IPS-18a (cell line): ENCODE data around the gene EEF1G.
A peak's percentile ranks its signal among the peaks of the same experiment; 100 is the strongest.

ENCODE experiments used
- H3K27ac ChIP-seq: one replicate; pipeline ENCODE4 v1.5.1; 2013; ENCODE audit warnings: low read length
- H3K27me3 ChIP-seq: one replicate; pipeline ENCODE4 v1.6.1; 2013; ENCODE audit warnings: mild to moderate bottlenecking, low read length; ENCODE audit not compliant: control insufficient read depth, insufficient read depth
- H3K36me3 ChIP-seq: one replicate; pipeline ENCODE4 v1.6.1; 2013; ENCODE audit warnings: low read depth, low read length; ENCODE audit not compliant: control insufficient read depth
- H3K4me1 ChIP-seq: one replicate; pipeline ENCODE4 v1.6.1; 2013; ENCODE audit warnings: low read depth, low read length; ENCODE audit not compliant: control insufficient read depth
- H3K4me3 ChIP-seq: one replicate; pipeline ENCODE4 v1.5.1; 2013; ENCODE audit warnings: low read length
- H3K9ac ChIP-seq: one replicate; pipeline ENCODE4 v1.6.1; 2013; ENCODE audit warnings: mild to moderate bottlenecking, low read length, moderate library complexity
- H3K9me3 ChIP-seq: one replicate; pipeline ENCODE4 v1.6.1; 2013; ENCODE audit warnings: low read depth, low read length; ENCODE audit not compliant: control insufficient read depth

Gene EEF1G

DNA sequence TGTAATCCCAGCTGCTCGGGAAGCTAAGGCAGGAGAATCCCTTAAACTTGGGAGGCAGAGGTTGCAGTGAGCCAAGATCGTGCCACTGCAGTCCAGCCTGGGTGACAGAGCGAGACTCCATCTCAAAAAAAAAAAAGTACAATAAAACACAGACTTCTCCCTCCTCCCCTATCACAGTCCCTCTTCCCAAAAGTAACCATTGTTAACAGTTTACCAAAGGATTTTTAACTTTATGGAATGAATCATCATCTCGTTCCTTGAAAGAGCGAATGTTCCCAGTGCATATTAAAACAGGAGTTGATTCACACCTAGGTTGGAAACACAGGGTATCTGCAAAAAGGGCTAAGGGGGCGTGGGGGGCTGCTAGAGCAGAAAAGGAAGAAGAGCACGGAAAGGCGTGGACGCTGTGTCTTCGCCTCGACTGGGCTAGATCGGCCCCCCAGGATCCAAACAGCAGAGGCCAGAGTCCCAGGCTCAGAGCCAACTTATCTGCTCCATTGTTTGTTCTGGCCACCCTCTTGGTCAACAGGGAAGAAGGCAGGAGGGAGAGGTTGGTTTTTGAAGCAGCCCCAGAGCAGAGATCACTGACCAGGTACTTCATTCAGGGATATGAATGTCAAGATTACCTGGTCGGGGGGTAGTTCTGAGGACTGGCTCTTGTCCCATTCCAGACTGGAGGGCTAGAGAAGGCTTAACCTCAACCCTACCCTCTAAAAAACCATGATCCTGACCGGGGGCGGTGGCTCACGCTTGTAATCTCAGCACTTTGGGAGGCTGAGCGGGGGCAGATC lies 25.0 kb downstream of the EEF1G start:
- Histone ChIP-seq H3K36me3 (no peaks in the 10 kb centered on the region), H3K9ac (no peak overlapping the region), H3K27ac (no peak overlapping the region), H3K4me1 (peaks cover 30% of the 10 kb centered on the region), H3K4me3 (no peak overlapping the region), H3K27me3 (peaks cover 72% of the 10 kb centered on the region), H3K9me3 (no peaks in the 10 kb centered on the region)

DNA sequence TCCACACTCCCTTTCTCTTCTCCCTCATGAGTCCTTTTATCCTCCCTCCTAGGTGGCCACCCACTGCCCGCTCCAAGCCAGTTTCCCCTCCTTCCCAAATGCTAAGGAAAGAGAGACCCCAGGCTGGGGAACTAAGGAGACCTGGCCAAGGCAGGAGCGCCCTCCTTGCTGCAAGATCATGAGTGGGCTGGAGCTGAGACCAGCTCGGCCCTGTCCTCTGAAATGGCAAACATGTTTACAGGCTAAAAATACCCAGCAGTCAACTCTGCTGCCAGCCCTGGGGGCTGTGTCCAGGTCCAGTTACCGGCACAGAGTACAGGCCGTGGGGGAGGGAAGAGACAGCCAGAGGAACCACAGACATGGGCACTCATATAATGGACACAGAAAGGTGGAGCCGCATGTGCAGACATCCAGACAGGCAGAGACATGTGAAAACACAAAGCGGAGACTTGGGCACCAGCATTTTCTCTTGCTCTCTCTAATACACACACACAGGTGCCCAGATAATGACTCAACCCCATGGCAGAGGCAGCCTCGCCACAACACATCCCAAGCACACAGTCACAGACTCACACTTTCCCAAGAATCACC lies 25.9 kb downstream of the EEF1G start:
- H3K9ac ChIP-seq, result no peak overlapping the region
- no peaks in the 10 kb centered on the region for H3K36me3 ChIP-seq
- H3K27me3 ChIP-seq, result peaks cover 81% of the 10 kb centered on the region
- H3K4me3 ChIP-seq, result peak overlapping the region; percentile 70
- H3K9me3 ChIP-seq, result no peaks in the 10 kb centered on the region
- H3K27ac ChIP-seq, result no peak overlapping the region
- H3K4me1 ChIP-seq, result peaks cover 21% of the 10 kb centered on the region

DNA sequence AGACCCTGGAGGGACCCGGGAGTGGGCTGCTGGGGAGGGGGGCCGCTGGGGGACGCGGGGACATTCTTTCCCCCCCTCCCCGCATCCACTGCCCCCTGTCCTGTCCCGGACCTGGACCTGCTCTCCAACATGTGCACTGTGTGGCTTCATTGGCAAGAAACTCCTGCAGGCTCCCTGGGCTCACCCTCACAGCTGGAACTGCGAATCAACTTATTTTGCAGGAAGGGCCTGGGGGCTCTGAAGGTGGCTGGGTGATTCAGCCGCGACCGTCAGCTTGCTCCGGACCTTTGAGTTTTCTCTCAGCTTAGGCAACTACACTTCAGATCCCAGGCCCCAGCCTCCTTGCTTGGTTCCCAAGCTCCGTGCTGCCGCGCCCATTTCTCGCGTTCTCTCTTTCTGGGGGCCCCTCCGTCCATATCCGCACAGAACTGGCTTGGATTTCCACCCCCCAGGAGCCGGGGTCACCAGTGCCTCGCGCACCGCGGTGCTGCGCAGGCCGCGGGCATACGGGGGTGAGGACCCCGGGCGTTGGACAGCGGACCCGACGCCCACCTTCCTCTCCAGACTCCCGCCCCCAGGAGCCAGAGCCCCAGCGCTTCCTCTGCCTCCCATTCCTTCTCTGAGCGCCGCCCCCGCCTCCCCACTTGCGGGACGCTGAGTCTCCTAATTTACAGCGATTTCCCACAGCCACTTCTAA lies 26.6 kb downstream of the EEF1G start:
- no peaks in the 10 kb centered on the region for H3K9me3 ChIP-seq
- H3K4me3 ChIP-seq, result peak overlapping the region; percentile 70
- H3K27me3 ChIP-seq, result peaks cover 85% of the 10 kb centered on the region
- peaks cover 17% of the 10 kb centered on the region for H3K4me1 ChIP-seq
- no peak overlapping the region for H3K27ac ChIP-seq
- no peaks in the 10 kb centered on the region for H3K36me3 ChIP-seq
- H3K9ac ChIP-seq, result no peak overlapping the region

DNA sequence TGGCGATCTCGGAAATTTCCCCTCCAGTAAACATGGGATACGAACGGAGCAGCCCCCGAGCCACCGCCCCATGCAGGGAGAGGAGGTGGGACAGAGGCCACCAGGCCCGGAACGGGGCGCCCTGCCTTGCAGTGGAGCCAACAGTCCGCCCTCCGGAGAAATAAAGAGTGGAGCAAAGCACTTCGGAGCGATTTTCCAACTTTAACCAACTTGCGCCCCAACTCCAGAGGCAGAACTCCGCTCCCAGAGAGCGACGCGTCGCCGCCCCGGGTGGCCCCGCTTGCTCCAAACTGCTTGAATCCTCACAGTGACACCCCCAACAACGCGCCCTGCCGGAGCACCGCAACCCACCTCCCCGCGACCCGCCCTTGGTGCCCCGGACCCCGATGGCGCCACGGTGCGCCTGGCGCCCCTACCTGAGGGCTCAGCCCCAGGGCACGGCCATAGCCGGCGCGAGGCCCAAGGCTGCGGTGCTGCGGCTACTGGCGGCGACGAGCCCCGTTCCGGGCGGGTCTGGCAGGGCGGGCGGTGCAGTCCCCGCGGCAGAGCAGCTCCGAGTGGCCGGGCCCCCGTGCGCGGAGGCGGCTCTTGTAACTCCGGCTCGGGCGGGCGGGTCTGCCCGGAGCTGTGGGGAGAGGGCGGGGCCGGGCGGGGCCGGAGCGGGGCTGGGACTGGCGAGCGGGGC lies 27.3 kb downstream of the EEF1G start, which contains the start of gene AHNAK:
Gene AHNAK (minus strand): TSS at position 563 of the 685 bp plus-strand sequence. CDS start 10,708 bp downstream, outside the sequence.
- H3K27me3 ChIP-seq, result peaks cover 85% of the 10 kb centered on the region
- peak within 1 kb of the TSS; percentile 70 for H3K4me3 ChIP-seq
- H3K27ac ChIP-seq, result no peak within 1 kb of the TSS
- H3K9me3 ChIP-seq, result no peaks in the 10 kb centered on the region
- no peaks in the 10 kb centered on the region for H3K36me3 ChIP-seq
- peak within 1 kb of the TSS; percentile 30 for H3K9ac ChIP-seq
- H3K4me1 ChIP-seq, result peaks cover 11% of the 10 kb centered on the region

DNA sequence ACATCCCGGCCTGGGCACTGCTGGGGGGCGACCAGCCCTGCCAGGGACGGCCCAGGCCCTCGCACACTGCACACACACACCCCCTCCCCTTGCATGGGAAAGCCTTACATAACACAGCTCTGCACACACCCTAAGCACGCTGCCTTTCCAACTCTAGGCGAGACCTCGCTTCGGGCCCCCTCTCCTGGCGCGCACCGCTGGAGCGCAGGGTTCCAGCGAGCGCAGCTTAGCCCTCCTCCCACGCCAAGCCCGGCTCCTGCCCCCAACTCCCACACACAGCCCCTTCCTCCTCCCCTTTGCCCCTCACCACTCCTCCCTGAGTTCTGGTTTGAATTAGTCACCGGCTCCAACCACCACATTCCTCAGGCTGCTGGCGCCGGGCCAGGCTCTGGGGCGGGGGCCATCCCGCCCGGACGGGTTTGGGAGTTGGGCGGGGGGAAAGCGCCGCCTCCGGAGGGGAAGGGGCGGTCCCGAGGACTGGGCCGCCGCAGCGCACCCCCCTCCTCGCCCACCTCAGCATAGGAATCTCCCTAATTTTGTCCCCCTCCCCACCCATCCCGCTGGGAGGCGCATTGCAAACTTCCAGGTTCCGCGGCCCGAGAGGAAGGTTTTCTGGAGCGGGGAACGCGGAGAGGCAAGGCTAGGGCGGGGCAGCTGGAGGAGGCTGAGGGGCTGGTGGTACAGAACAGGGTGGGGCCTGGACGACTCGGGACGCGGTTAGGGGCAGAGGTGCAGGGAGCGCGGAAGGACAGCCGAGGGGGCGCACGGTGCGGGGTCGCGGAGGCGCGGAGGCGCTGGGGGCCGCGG lies 28.1 kb downstream of the EEF1G start:
- H3K4me1 ChIP-seq, result peaks cover 10% of the 10 kb centered on the region
- H3K36me3 ChIP-seq, result no peaks in the 10 kb centered on the region
- H3K4me3 ChIP-seq, result peak overlapping the region; percentile 70
- H3K27ac ChIP-seq, result no peak overlapping the region
- H3K9ac ChIP-seq, result peak overlapping the region; percentile 4
- peaks cover 83% of the 10 kb centered on the region for H3K27me3 ChIP-seq
- no peaks in the 10 kb centered on the region for H3K9me3 ChIP-seq

DNA sequence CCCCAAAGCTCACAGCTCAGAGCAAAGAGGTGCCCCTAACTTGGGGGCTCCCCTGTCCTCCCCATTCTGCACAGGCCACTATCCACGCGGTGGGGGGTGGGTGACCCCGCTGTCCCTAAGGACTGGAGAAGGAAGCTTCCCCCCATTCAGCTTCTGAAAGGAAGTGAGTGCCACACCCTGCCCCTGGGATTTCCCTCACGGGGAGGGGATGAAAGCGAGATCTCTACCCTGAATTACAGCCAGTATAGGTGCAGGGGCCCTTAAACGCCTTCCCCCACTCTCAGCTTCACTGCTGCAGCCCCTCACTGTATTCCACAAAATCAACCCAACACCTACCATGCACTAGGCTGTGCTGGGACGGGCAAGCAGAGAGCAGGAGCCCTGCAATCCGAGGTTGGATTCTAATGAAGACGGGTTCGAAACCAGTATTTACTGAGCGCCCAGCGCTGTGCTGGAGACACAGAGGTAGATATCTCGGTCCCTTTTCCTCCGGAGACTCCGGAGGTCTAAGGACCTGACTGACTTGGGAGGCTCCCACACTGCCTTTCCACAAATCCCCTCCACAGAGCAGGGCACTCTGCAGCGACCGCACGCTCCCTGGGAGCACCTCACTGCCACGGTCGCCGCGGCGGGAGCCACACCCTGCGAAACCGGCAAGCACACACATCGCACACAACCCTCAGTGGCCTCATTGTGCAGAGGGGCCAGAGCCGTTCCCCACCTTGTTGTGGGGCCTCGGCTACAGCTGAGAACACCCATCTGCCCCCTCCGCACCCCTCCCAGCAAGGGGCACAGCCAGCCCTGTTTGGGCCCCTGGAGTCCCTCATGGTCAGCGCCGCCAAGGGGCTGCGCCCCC lies 28.9 kb downstream of the EEF1G start:
- Histone ChIP-seq H3K9me3 (no peaks in the 10 kb centered on the region), H3K27me3 (peaks cover 74% of the 10 kb centered on the region), H3K36me3 (no peaks in the 10 kb centered on the region), H3K4me3 (peak overlapping the region; percentile 70), H3K27ac (no peak overlapping the region), H3K4me1 (peaks cover 10% of the 10 kb centered on the region), H3K9ac (peak overlapping the region; percentile 4)

DNA sequence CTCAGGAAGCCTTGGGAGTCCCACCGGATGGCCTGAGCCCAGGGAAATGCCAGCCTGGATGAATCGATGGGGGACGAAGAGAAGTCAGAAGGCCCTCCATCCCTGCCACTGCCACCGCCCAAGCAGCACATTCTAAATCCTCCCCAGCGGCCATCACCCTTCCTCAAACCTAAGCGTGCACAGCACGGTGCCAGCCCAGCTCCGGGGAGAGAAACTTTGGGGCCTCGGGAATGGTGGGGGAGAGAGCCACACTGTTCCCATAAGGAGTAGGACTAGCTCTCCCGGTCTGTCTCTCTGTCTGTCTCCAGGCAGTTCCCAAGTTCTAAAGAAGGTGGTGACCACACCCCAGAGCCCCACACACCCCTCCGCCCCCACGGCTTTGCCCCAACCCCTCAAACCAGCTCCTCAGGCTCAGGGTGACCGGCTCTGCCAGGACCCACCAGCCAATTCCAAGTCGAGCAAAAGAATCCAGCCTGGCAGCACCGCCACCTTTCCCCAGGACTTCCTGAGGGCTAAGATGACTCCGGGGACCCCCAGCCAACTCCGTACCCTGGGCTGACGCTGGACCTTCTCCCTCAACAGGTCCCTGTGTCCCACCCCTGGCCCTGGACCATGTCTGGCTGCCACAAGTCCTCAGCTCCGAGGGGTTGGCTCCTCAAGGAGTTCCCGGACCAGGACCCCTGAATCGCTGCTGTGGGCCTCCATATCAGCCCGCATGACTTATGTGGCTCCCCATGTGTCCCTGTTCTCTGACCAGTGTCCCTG lies 29.8 kb downstream of the EEF1G start:
- no peaks in the 10 kb centered on the region for H3K36me3 ChIP-seq
- H3K27me3 ChIP-seq, result peaks cover 65% of the 10 kb centered on the region
- H3K9me3 ChIP-seq, result no peaks in the 10 kb centered on the region
- H3K9ac ChIP-seq, result no peak overlapping the region
- H3K4me3 ChIP-seq, result no peak overlapping the region
- peaks cover 10% of the 10 kb centered on the region for H3K4me1 ChIP-seq
- H3K27ac ChIP-seq, result no peak overlapping the region

DNA sequence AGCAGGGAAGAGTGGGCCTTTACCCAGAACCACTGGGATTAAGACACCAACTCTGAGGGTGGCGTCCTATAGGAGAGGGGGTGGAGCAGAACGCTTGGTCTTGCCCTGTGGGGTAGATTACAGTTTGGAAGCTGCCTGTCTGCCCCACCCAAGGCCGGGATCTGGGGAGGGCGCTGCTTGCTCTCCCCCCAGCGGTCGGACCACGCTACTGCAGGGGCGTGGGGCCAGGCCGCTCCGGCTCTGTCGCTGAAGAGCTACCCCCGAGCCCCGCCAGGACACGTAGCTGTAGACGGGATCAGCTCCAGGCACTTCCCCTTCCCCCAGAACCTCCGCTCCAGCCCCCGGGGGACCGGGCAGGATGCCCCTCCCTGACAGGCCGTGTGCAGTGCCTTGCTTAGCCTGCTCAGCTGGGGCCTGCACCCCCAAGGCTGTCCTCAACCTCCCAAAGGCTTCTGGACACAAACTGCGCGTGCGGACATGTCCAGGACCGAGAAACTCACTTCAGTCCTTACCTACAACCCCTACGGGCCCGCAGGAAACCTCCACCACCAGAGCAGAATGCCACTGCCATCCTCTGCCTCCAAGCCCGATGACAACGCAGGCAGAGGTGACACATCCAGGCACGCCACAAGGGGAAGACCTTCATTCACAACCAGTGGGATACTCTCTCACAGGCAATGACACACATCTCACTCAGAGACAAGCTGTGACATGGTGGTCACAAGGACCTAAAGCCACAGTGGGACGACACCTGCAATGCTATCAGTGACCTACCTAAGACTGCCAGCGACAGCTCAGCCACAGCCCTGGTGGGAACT lies 30.7 kb downstream of the EEF1G start:
- Histone ChIP-seq H3K27me3 (peaks cover 56% of the 10 kb centered on the region), H3K27ac (no peak overlapping the region), H3K9ac (no peak overlapping the region), H3K36me3 (no peaks in the 10 kb centered on the region), H3K4me3 (no peak overlapping the region), H3K9me3 (no peaks in the 10 kb centered on the region), H3K4me1 (peaks cover 10% of the 10 kb centered on the region)

DNA sequence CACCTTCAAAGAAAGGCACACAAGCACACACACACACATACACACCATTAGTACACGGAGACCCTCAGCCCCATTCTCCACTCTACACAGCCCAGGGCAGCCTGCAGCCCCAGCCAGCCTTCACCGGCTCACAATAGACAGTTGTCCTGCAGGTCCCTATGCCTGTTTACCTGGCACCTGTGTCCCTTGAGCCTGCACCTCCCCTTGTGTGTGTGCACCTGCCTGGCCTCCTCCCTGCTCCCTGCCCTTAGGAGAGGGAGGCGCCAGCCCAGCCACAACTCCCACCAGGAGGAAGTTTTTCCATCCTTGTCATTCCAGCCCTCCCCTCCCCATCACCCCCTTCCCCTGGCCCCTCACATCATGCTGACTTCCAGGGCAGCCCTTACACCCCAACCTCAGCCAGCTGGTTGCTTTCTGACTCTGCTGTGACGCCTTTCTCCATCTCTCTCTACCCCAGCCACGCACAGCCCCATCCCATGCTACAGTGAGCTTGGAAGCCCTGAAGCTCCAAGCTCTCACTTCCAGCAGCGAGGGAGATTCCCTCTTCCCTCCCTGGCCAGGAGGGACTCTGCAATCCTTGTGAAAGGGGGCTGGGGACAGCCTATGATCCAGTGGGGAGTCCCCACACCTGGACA lies 31.5 kb downstream of the EEF1G start:
- Histone ChIP-seq H3K9ac (no peak overlapping the region), H3K4me1 (peaks cover 10% of the 10 kb centered on the region), H3K4me3 (no peak overlapping the region), H3K27me3 (peaks cover 49% of the 10 kb centered on the region), H3K9me3 (no peaks in the 10 kb centered on the region), H3K36me3 (no peaks in the 10 kb centered on the region), H3K27ac (no peak overlapping the region)
